Stimulated activated CD8-positive, alpha-beta memory T cell treated with anti-CD3 and anti-CD28 coated beads, Interleukin-7, amount 100 ng/mL, for 1 hour (primary cell): Measurements from ENCODE around the gene SORL1-AS1.

Source experiments
- DNase-seq, 2 donors: peaks; one replicate each; pipeline ENCODE4 v3.0.0-alpha.2; 2020; ENCODE audit warnings: low read depth in 2 of 2

The SORL1-AS1 gene

GRCh38 chr11:121451986-121452608 is 670 bp downstream of the SORL1-AS1 start, which contains the start of gene SORL1:
SORL1 (plus strand) TSS chr11:121452314; CDS start chr11:121452332, 18 bp downstream.
- DNase-seq, result peak; percentile 40 to 48

- no peak for DNase-seq
Measured at GRCh38 chr11:121451178-121451985, 1.4 kb downstream of the SORL1-AS1 start.

GRCh38 chr11:121450401-121450800 is 2.4 kb downstream of the SORL1-AS1 start:
- DNase-seq, result no peak

- no peak for DNase-seq
Measured at GRCh38 chr11:121449626-121450025, 3.1 kb downstream of the SORL1-AS1 start.

- no peak for DNase-seq
Measured at GRCh38 chr11:121449123-121449522, 3.6 kb downstream of the SORL1-AS1 start.

- no peak for DNase-seq
Measured at GRCh38 chr11:121448431-121448941, 4.3 kb downstream of the SORL1-AS1 start.

- no peak for DNase-seq
Measured at GRCh38 chr11:121448011-121448410, 4.8 kb downstream of the SORL1-AS1 start.

GRCh38 chr11:121446752-121447156 is 6.0 kb downstream of the SORL1-AS1 start:
- no peak for DNase-seq

GRCh38 chr11:121445071-121445768 is 7.5 kb downstream of the SORL1-AS1 start:
- DNase-seq, result no peak

- no peak for DNase-seq
Measured at GRCh38 chr11:121444526-121444925, 8.2 kb downstream of the SORL1-AS1 start.

- DNase-seq, result no peak
Measured at GRCh38 chr11:121443688-121444275, 9.0 kb downstream of the SORL1-AS1 start.

- no peak for DNase-seq
Measured at GRCh38 chr11:121441521-121441920, 11.2 kb downstream of the SORL1-AS1 start.

- no peak for DNase-seq
Measured at GRCh38 chr11:121439759-121440158, 13.0 kb downstream of the SORL1-AS1 start.

- DNase-seq, result no peak
Measured at GRCh38 chr11:121439337-121439736, 13.4 kb downstream of the SORL1-AS1 start.

- DNase-seq, result no peak
Measured at GRCh38 chr11:121437686-121438078, 15.1 kb downstream of the SORL1-AS1 start.

- DNase-seq, result no peak
Measured at GRCh38 chr11:121437018-121437685, 15.6 kb downstream of the SORL1-AS1 start.

GRCh38 chr11:121435551-121436511 is 16.9 kb downstream of the SORL1-AS1 start:
- no peak for DNase-seq

GRCh38 chr11:121435132-121435531 is 17.6 kb downstream of the SORL1-AS1 start:
- DNase-seq, result no peak

- DNase-seq, result no peak
Measured at GRCh38 chr11:121431820-121432526, 20.8 kb downstream of the SORL1-AS1 start.

GRCh38 chr11:121429556-121429955 is 23.2 kb downstream of the SORL1-AS1 start:
- DNase-seq, result no peak
